Measurements from ENCODE around the gene SPEG. TPM values are rescaled to one million over a fixed set of nuclear protein-coding genes. Genes with fewer than 3 reads are reported as not detected.

The SPEG gene
- total and polyA plus RNA-seq, 2 of the 8 experiments (the other 6 are each of a cell fraction or from before 2014, with no cell fraction given) = 19.9 to 32.0 TPM

GRCh38 chr2:219517954-219518778 is 83.5 kb downstream of the SPEG start (continued):
- no peak for TF ChIP-seq EGR1 (IDR thresholded peaks at IDR 0.05; ENCODE audit: borderline replicate concordance, low read depth, low read length)
- TF ChIP-seq SP2 (IDR thresholded peaks at IDR 0.05; ENCODE audit: low read length) = no peak
- TF ChIP-seq JUND (IDR thresholded peaks at IDR 0.05; ENCODE audit: low read length) = no peak
- TF ChIP-seq SIX5 (IDR thresholded peaks at IDR 0.05; ENCODE audit: low read depth, low read length) = no peak
- no peak for TF ChIP-seq TBP (IDR thresholded peaks at IDR 0.05; ENCODE audit: low read depth, low read length)
- TF ChIP-seq CHD2 (IDR thresholded peaks at IDR 0.05; ENCODE audit: low read length) = no peak
- no peak for TF ChIP-seq PHF8 (conservative IDR thresholded peaks at IDR 0.05; ENCODE audit: low read depth, low read length)
- no peak for TF ChIP-seq ATF3 (IDR thresholded peaks at IDR 0.05; ENCODE audit: insufficient read depth, low read depth, low read length)
- TF ChIP-seq CREB1 (IDR thresholded peaks at IDR 0.05) = no peak
- TF ChIP-seq FOSL1 (IDR thresholded peaks at IDR 0.05; ENCODE audit: insufficient read depth, low read depth, low read length) = no peak
- TF ChIP-seq NRF1 (IDR thresholded peaks at IDR 0.05; ENCODE audit: low read depth, low read length) = no peak
- no peak for TF ChIP-seq KDM5A (IDR thresholded peaks at IDR 0.05; ENCODE audit: low read length)
